Measurements from ENCODE around the gene ALG1L2.
"Not testable (repeated sequence)": the region's sequence is repeated elsewhere in the genome, so short reads cannot be mapped to it uniquely, and the experiment has no call there.

ALG1L2 gene

GRCh38 chr3:130094491-130094941 is 12.9 kb downstream of the ALG1L2 start:
- not testable (repeated sequence) for DNase-seq

DNA sequence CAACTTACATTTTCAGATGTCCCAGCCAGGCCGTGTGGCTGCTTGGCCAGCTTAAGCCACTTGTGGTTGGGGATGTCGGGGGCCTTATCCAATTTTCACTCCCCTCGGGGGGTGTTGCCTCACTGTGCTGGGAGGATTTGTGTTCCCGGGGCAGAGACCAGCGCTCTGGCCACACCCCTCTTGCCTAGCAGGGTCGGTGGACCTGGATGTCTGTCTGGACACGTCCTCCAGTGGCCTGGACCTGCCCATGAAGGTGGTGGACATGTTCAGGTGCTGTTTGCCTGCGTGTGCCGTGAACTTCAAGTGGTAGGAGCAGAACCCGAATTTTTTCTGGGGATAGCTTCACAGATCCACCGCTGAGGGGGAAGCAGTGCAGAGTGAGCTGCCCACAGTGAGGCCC is 14.2 kb downstream of the ALG1L2 start:
- not testable (repeated sequence) for DNase-seq

DNA sequence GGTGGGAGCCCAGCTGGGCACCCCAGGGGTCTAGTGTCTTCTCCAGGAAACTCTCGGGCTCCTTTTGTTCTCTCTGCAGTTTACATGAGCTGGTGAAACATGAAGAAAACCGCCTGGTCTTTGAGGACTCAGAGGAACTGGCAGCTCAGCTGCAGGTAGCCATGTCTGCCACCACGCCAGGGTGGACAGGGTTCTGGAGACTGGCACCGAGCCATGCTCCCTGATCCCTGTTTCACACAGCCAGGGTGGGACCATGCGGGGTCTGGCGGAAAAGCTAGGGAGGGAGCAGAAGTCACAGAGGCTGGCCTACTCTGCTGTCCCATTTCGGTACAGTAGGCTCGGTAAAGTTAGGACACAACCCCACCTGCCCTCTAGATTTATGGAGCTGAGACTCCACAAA is 15.5 kb downstream of the ALG1L2 start:
- not testable (repeated sequence) for DNase-seq

DNA sequence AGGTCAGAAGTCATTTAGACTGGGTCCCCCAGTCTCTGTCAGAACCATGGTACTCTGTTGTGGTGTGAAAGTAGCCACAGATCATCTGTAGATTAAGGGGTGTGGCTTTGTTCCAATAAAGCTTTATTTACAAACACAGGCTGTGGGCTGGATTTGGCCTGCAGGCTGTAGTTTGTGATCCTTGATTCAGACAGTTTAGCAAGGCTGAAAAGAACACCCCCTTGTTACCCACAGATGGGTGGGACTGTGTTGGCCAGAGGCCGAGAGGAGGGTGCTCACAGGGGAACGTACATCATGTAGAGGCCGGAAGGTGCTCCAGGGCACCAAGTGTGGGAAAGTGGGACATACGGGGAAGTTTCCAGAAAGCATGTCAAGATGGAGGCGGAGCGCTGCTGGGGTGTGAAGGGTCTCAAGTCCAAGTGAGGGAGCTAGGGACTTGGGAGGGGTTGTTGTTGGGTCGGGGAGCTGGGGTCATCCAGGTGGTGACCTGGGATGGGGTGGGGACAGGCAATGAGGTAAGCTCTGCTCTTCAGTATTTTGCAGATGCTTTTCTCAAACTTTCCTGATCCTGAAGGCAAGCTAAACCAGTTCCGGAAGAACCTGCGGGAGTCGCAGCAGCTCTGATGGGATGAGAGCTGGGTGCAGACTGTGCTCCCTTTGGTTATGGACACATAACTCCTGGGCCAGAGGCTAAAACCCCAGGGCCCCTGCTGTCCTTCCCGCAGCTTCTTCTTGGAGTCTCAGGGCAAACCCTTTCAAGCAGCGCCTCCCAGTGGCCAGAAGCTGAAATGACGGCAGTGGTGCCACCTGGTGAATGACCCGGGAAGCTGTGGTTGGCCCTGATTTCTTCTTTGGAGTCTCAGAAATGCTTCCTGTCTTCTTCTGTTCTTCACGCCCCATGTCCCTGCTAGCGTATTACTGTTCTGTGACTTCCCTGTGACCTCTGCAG is 16.3 kb downstream of the ALG1L2 start:
- DNase-seq, result not testable (repeated sequence)

GRCh38 chr3:130098639-130099385 is 17.2 kb downstream of the ALG1L2 start:
- DNase-seq, result not testable (repeated sequence)

- DNase-seq, result not testable (repeated sequence)
Observed at GRCh38 chr3:130102545-130102944, 20.9 kb downstream of the ALG1L2 start.

DNA sequence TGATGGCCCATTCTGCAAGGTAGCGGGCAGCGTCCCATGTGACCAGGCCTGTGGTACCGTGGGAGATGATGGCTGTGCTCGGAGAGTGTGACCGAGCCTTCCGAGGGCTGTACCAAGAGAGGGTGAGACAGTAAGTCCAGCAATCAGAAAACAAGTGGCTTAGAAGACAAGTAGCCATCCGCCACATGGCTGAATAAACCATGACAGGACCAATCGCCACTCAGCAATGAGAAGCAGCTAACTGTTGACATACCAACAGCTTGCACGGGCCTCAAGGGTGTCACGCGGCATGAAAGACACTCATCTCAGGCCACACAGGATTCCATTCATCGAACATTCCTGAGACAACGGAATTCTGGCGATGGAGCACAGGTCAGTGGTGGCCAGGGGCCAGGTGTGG is 22.6 kb downstream of the ALG1L2 start:
- peak; percentile 17 for DNase-seq

DNA sequence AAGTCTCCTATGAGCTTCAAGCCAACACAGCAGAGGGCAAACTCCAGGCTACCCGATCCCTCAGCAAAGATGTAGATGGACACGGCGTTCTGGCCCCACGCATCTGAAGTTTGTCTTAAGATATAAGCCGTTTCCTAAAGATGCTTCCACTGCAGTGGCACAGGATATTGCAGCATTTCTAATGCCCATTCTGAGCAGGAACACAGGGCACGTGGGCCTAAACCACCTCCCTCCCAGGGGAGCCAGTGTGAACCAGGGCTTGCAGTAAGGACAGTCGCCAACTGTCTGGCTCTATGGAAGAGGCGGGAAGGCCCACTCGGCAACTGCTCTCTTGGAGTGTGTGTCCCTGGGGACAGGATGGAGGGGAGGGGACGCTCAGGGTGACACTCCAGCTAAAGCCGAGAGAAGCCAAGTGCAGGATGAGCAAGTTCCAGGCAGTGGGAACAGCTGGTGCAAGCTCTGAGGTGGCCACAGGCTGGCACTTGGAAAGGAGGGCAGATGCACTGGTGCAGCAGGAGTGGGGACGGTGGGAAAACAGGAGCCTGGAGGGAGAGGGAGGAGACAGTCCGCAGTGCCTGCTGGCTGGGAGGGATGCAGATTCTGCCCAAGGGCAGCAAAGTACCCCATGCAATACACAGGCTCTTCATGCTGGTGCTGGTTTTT is 25.8 kb downstream of the ALG1L2 start:
- DNase-seq, result not testable (repeated sequence)

GRCh38 chr3:130108836-130109585 is 27.4 kb downstream of the ALG1L2 start:
- DNase-seq, result not testable (repeated sequence)

DNA sequence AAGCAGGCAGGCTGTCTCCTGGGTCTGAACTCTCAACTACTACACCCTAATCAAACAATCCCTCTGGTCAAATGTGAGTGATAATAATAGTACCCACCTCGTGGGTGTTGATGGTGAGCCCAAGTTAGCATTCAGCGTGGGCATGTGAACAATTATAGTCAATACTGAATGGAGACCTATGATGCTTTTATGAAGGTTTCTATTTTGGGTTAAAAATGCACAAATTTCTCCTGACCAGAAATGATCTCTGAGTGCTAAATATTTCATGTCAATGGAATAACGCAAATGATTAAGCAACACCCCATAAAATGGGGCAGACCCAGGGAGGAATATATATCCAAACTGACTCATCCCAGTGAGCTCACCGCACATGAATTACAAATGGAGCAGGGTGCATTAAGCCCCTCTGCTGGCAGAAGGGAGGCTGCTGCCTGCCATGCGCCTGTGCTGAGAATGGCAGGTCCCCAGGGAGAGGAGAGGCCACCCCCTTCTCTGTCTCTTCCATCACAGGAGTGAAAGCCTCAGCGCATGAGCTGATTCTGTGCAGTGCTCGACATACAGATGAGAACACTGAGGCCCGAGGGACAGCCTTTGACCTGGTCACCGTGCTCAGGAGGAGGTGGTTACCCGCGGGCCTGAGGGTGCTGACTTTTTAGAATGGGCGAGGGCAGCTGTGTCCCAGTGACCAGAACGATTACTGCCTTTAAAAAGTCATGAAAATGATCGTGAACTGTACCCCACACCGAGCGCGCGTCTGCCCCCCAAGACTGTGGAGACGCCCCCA is 28.9 kb downstream of the ALG1L2 start:
- peak; percentile 83 for DNase-seq

GRCh38 chr3:130111185-130111864 is 29.7 kb downstream of the ALG1L2 start:
- DNase-seq, result peak; percentile 98

GRCh38 chr3:130111865-130112747 is 30.5 kb downstream of the ALG1L2 start:
- DNase-seq, result peak; percentile 96

DNA sequence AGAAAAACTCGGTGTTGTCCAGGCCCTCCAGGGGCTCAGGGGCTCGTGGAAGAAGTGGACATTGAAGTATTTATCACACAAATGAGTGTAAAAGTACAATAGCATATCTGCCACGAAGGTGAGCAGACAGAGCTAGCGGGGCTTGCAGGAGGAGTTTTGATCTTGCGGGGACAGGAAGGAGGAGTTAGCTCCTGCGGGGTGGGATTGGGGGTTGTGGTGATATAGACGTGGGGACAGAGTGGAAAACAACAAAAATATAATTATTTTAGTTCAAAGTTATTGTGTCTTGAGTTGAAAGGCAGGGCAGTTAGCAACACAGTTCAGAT is 31.1 kb downstream of the ALG1L2 start:
- DNase-seq, result not testable (repeated sequence)

DNA sequence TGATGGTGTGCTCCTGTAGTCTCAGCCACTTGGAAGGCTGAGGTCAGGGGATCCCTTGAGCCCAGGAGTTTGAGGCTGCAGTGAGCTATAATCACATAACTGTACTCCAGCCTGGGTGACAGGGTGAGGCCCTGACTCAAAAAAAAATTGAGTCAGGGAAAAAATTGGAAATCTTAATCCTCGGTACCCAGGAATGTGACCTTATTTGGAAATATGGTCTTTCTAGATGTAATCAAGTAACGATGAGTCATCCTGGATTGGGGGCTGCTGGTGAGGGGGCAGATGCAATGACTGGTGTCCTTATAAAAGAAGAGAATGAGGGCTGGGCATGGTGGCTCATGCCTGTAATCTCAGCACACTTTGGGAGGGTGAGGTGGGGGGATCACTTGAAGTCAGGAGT is 33.8 kb downstream of the ALG1L2 start:
- DNase-seq, result not testable (repeated sequence)

DNA sequence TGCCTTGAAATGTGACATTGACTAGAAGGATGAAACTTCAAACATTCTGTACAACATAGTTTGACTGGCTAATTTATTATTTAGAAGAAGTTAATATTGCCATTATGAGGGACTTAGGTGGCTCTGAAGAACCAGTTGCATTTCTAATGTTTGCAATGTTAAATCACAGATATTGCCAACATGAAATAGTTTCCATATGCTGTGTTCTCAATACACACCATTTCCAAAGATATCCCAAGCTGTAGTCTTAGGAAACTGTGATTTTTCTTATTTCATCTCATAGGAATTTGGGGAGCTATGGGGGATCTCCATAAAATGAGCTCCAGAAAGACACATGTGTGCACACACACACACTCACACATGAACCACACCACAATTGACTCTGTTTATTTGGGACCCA is 36.3 kb downstream of the ALG1L2 start:
- peak; percentile 37 for DNase-seq

- not testable (repeated sequence) for DNase-seq
Observed at GRCh38 chr3:130119824-130120223, 38.2 kb downstream of the ALG1L2 start.

- DNase-seq, result not testable (repeated sequence)
Observed at GRCh38 chr3:130120291-130120690, 38.7 kb downstream of the ALG1L2 start.

DNA sequence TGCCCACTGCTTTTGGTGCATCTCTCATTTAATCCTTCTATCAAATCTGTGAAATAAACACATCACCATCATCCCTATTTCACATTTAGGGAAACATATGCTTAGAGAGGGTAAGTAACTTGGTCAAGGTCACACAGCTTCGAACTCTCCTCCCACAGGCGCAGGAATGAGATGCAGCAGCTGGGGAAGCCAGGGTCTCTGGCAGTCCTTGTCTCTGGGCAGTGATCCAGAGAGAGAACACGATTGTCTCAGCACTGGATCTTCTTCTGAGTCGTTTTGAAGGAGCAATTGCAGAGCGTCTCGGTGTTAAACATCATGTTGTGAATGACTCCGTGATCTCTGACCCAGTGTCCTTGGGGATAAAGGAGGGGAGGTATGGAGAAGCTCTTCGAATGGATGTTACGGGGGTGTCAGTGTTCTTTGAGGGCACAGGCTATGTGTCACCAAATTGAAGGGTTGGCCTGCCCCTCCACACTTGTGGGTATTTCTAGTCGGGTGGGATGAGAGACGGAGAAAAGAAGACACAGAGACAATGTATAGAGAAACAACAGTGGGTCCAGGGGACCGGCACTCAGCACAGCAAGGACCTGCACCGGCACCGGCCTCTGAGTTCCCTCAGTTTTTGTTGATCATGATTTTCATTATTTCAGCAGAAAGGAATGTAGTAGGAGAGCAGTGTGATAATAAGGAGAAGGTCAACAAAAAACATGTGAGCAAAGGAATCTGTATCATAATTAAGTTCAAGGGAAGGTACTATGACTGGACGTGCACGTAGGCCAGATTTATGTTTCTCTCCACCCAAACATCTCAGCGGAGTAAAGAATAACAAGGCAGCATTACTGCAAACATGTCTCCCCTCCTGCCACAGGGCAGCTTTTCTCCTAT is 41.5 kb downstream of the ALG1L2 start:
- DNase-seq, result not testable (repeated sequence)

- DNase-seq, result not testable (repeated sequence)
Observed at GRCh38 chr3:130125406-130125805, 43.8 kb downstream of the ALG1L2 start.
